Retinal pigment epithelial cell (primary cell): ENCODE data around the gene COLEC11.

Source experiments
- DNase-seq: peaks from one replicate; pipeline ENCODE4 v3.0.0-alpha.2; 2010; ENCODE audit warnings: low read depth
- H3K4me3 ChIP-seq: 2 replicates; pipeline ENCODE4 v1.5.1; 2011; ENCODE audit warnings: mild to moderate bottlenecking, low read length, control low read depth, moderate library complexity
- CTCF ChIP-seq: conservative IDR thresholded peaks from 2 replicates; pipeline ENCODE4 v1.5.1; 2011; ENCODE audit warnings: low read depth, low read length, control low read depth, inconsistent platforms

The COLEC11 gene

GRCh38 chr2:3644891-3645605 lies 50.1 kb downstream of the COLEC11 start:
- no peak for DNase-seq
- no peak for TF ChIP-seq CTCF
- H3K4me3 ChIP-seq = no peak overlapping the region

GRCh38 chr2:3645745-3646389 lies 51.0 kb downstream of the COLEC11 start:
- H3K4me3 ChIP-seq = no peak overlapping the region
- TF ChIP-seq CTCF = no peak
- no peak for DNase-seq

GRCh38 chr2:3646446-3646845 lies 51.5 kb downstream of the COLEC11 start:
- H3K4me3 ChIP-seq = no peak overlapping the region
- TF ChIP-seq CTCF = no peak
- no peak for DNase-seq

GRCh38 chr2:3647246-3647645 lies 52.3 kb downstream of the COLEC11 start:
- H3K4me3 ChIP-seq = no peak overlapping the region
- no peak for TF ChIP-seq CTCF
- no peak for DNase-seq

- H3K4me3 ChIP-seq = no peak overlapping the region
- TF ChIP-seq CTCF = no peak
- no peak for DNase-seq
Measured at GRCh38 chr2:3647831-3648651, 53.1 kb downstream of the COLEC11 start.

GRCh38 chr2:3648652-3649177 lies 53.8 kb downstream of the COLEC11 start:
- TF ChIP-seq CTCF = no peak
- H3K4me3 ChIP-seq = no peak overlapping the region
- no peak for DNase-seq
